Central memory CD4-positive, alpha-beta T cell (primary cell): Measurements from ENCODE around the gene HHATL.
A peak's percentile ranks its signal among the peaks of the same experiment; 100 is the strongest.

Experiments
- DNase-seq: peaks from one replicate; pipeline ENCODE4 v3.0.0; 2022

The HHATL gene

GRCh38 chr3:42711491-42712343 is 9.1 kb upstream of the HHATL start:
- no peak for DNase-seq

GRCh38 chr3:42710323-42711021 is 7.9 kb upstream of the HHATL start:
- DNase-seq, result no peak

GRCh38 chr3:42709621-42710020 is 7.0 kb upstream of the HHATL start:
- no peak for DNase-seq

GRCh38 chr3:42708611-42709151 is 6.1 kb upstream of the HHATL start:
- DNase-seq, result no peak

- DNase-seq, result no peak
Measured at GRCh38 chr3:42707620-42708355, 5.2 kb upstream of the HHATL start.

- no peak for DNase-seq
Measured at GRCh38 chr3:42706721-42707619, 4.4 kb upstream of the HHATL start.

- no peak for DNase-seq
Measured at GRCh38 chr3:42705962-42706585, 3.5 kb upstream of the HHATL start.

GRCh38 chr3:42705058-42705767 is 2.6 kb upstream of the HHATL start:
- no peak for DNase-seq

- no peak for DNase-seq
Measured at GRCh38 chr3:42704136-42704841, 1.7 kb upstream of the HHATL start.

- DNase-seq, result no peak
Measured at GRCh38 chr3:42703695-42704025, 1.1 kb upstream of the HHATL start.

- DNase-seq, result no peak
Measured at GRCh38 chr3:42702982-42703694, 540 bp upstream of the HHATL start.

- peak; percentile 52 for DNase-seq
Measured at GRCh38 chr3:42701371-42702065, 1.1 kb downstream of the HHATL start.

- no peak for DNase-seq
Measured at GRCh38 chr3:42700366-42701288, 2.0 kb downstream of the HHATL start.

- no peak for DNase-seq
Measured at GRCh38 chr3:42699511-42699971, 3.1 kb downstream of the HHATL start.

- no peak for DNase-seq
Measured at GRCh38 chr3:42698911-42699230, 3.7 kb downstream of the HHATL start.

GRCh38 chr3:42698216-42698910 is 4.2 kb downstream of the HHATL start:
- no peak for DNase-seq

- DNase-seq, result no peak
Measured at GRCh38 chr3:42697289-42698051, 5.1 kb downstream of the HHATL start.
